GM19468 (cell line): ENCODE measurements around the gene TMEM139.

Source experiments
- ATAC-seq: cut with Tn5 transposase; IDR thresholded peaks from one replicate; pipeline ENCODE4 v1.9.1; 2021; ENCODE audit warnings: mild to moderate bottlenecking, moderate library complexity, moderate number of reproducible peaks; ENCODE audit not compliant: unreplicated experiment; ENCODE audit errors: extremely low read depth

TMEM139 gene

GRCh38 chr7:143321242-143321641, 36.5 kb downstream of the TMEM139 start:
- no peak for ATAC-seq

GRCh38 chr7:143321734-143322133, 37.0 kb downstream of the TMEM139 start:
- no peak for ATAC-seq

- no peak for ATAC-seq
Measured at GRCh38 chr7:143322760-143323633, 38.2 kb downstream of the TMEM139 start.

GRCh38 chr7:143323653-143324052, 38.9 kb downstream of the TMEM139 start:
- ATAC-seq, result no peak

- peak; percentile 67 for ATAC-seq
Measured at GRCh38 chr7:143325240-143325639, 40.5 kb downstream of the TMEM139 start.

GRCh38 chr7:143327903-143328302, 43.1 kb downstream of the TMEM139 start:
- ATAC-seq, result no peak

- ATAC-seq, result no peak
Measured at GRCh38 chr7:143329471-143330170, 44.9 kb downstream of the TMEM139 start.

- no peak for ATAC-seq
Measured at GRCh38 chr7:143331179-143331801, 46.5 kb downstream of the TMEM139 start.

GRCh38 chr7:143334244-143334643, 49.5 kb downstream of the TMEM139 start:
- no peak for ATAC-seq

- no peak for ATAC-seq
Measured at GRCh38 chr7:143337216-143337615, 52.5 kb downstream of the TMEM139 start.
